Stomach (tissue), 9 donors: ENCODE data around the gene KCNK5. TPM values are rescaled to one million over a fixed set of nuclear protein-coding genes. Genes with fewer than 3 reads are reported as not detected.

Experiments
- DNase-seq, 2 donors: peaks; one replicate each; pipeline versions ENCODE4 v3.0.0 to v3.0.0-alpha.2; 2013 to 2019
- H3K27ac ChIP-seq, 5 donors: fragments of 200-600 bp in 4 of 5; sonication (generic) in 4 of 5; one replicate each; pipeline ENCODE4 v1.5.1; 2013 to 2019; ENCODE audit warnings: mild to moderate bottlenecking in 1 of 5, moderate library complexity in 1 of 5
- H3K27me3 ChIP-seq, 3 donors: fragments of 200-600 bp; sonication (generic); one replicate each; pipeline ENCODE4 v1.5.1; 2017 to 2019; ENCODE audit warnings: mixed run types in 1 of 3
- H3K36me3 ChIP-seq, 4 donors: fragments of 200-600 bp; sonication (generic); 1 replicate in 3 of 4; 2 replicates in 1 of 4; pipeline ENCODE4 v1.5.1; 2016 to 2019
- H3K4me1 ChIP-seq, 4 donors: fragments of 200-600 bp; sonication (generic); one replicate each; pipeline ENCODE4 v1.5.1; 2016 to 2019
- H3K4me3 ChIP-seq, 4 donors: fragments of 200-600 bp; sonication (generic) in 3 of 4; one replicate each; pipeline ENCODE4 v1.5.1; 2016 to 2019; ENCODE audit warnings: mild to moderate bottlenecking in 1 of 4
- H3K9me3 ChIP-seq, 4 donors: fragments of 200-600 bp; sonication (generic); one replicate each; pipeline ENCODE4 v1.5.1; 2016 to 2019
- EP300 ChIP-seq: sonication (generic); formaldehyde crosslinking; IDR thresholded peaks from one replicate; pipeline ENCODE4 v1.6.1; 2017; ENCODE audit warnings: antibody characterized with exemption
- POLR2A ChIP-seq, 4 donors: fragments of 450-650 bp; IDR thresholded peaks; one replicate each; pipeline ENCODE4 v1.6.1; 2016; ENCODE audit warnings: antibody characterized with exemption in 4 of 4, control low read depth in 2 of 4, mild to moderate bottlenecking in 1 of 4, moderate library complexity in 1 of 4
- POLR2AphosphoS5 ChIP-seq, 3 donors: sonication (generic); formaldehyde crosslinking; IDR thresholded peaks; one replicate each; pipeline ENCODE4 v1.6.1; 2016; ENCODE audit warnings: antibody characterized with exemption in 3 of 3
- WGBS, 5 donors: extraction: QIAGEN DNeasy Blood & Tissue Kit in 3 of 5; methylation state at CpG; one replicate each; pipeline versions ENCODE4 v1.1.5 to v1.1.7; 2013 to 2018; 5-methylcytosine and 5-hydroxymethylcytosine counted together
- intact Hi-C: fragments of 100-400 bp; cut with DNase I; formaldehyde crosslinking; loops from one replicate; pipeline ENCODE4 v1.15.1; 2023; ENCODE audit warnings: low total_unique reads
- polyA plus RNA-seq, 3 donors: library from polyadenylated mRNA; stranded (reverse); fragments of 200-250 nt; gene quantifications; one replicate each; pipeline ENCODE4 v1.2.3, GENCODE V29; 2013
- total RNA-seq, 5 donors: library from RNA; depleted of rRNA; stranded (reverse); fragments of >200 nt; gene quantifications; one replicate each; pipeline versions ENCODE4 v1.1.0 to v1.2.3, GENCODE V29; 2014 to 2016
- TF ChIP-seq, protein P1 (sequence below), 7 experiments: fragments of 450-650 bp in 4 of 7; fragments of 200-600 bp in 3 of 7; sonication (generic) in 3 of 7; IDR thresholded peaks; one replicate each; pipeline ENCODE4 v1.5.1; 2016 to 2019; ENCODE audit warnings: antibody characterized with exemption in 7 of 7, control low read depth in 2 of 7, mild to moderate bottlenecking in 1 of 7
- donor health status: healthy with polysubstance abuse.
- donor health status: Bipolar disorder and iron deficiency.
- donor health status: healthy.

KCNK5 gene
- total and polyA plus RNA-seq, 8 donors = 4.9 to 30.7 (median 10.3) TPM

DNA sequence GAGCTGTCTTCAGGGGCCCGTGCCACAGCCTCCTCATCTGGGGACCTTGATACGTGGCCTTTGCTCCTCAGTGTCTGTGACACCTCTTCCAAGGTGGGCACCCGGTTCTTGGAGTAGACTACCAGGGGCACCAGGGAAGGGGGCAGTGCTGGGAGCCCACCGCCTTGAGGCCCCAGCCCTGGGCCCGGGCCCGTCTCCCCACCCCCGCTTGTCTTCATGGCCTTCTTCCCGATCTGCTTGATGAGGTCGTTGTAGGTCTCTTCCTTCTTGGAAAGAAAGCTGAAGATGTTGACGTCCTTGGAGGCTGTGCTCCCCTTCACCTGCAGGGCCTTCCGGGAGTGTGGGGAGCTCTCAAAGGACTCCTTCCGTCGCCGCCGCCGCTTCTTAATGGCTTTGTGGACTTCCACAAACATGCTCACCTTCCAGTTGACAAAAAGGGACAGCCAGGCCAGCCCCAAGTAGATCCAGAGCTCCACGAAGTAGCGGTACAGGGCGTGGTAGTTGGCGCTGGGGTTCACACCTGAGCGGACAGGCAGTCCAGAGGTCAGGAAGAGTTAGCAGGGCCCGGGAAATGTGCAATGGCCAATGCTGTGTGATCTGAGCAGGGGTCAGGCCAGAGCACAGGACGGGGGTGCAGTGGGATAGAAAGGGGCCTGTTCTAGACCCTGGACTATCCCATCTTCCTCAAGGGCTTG is 37.9 kb downstream of the KCNK5 start:
- H3K27ac ChIP-seq = peak overlapping the region in 3 of 5 donors; percentile 8 to 78 (median 52)
- peaks cover 8 to 57% (median 36%) of the 10 kb centered on the region in 4 donors for H3K36me3 ChIP-seq
- no peaks in the 10 kb centered on the region for H3K27me3 ChIP-seq
- DNase-seq = no peak
- no peak overlapping the region for H3K4me3 ChIP-seq
- no peaks in the 10 kb centered on the region for H3K9me3 ChIP-seq
- no peak for TF ChIP-seq EP300
- TF ChIP-seq POLR2A (IDR thresholded peaks at IDR 0.05) = no peak
- H3K4me1 ChIP-seq = peaks cover 0 to 42% (median 34%) of the 10 kb centered on the region in 4 donors
- intact Hi-C loops = no loop called here
- 78 to 89% (median 86%) methylated on average over 16 to 23 of the region's 23 CpGs for WGBS, 5 donors

DNA sequence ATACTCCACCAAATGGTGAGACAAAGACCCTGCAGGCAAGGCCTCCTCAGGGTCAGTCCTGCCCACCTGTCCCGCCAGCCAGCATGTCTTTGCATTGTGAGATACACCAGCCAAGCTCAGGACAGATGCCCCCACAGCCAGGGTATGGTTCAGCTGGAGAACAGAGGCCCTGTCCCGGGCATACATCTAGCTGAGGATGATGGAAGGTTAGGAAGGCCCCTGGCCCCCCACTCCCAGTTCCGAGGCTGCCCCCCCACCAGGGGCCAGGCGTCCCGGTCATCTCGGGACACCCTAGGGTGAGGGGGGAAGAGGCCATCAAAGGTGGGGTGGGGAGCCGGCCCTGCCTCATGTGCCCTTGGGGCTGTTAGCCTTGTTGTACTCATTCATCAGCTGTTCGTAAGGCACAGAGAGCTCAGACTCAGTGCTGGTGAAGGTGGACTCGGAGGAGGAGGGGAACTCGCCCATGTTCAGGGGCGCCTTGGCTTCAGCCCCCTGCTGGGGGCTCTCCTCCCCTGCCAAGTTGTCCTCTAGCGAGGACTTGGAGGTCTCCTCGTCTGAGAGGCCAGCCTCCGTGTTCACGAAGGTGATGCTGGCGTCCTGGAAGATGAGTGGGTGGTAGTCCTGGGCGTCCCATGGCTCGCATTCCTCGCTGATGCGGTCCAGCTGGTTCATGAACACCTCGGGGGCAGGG is 38.6 kb downstream of the KCNK5 start:
- DNase-seq = no peak
- WGBS, 5 donors = 83 to 98% (median 89%) methylated on average over 9 to 21 of the region's 21 CpGs
- Histone ChIP-seq H3K36me3 (peaks cover 8 to 57% (median 35%) of the 10 kb centered on the region in 4 donors), H3K4me3 (no peak overlapping the region), H3K27ac (peak overlapping the region in 4 of 5 donors; percentile 4 to 78 (median 30)), H3K4me1 (peaks cover 0 to 43% (median 35%) of the 10 kb centered on the region in 4 donors), H3K9me3 (no peaks in the 10 kb centered on the region), H3K27me3 (no peaks in the 10 kb centered on the region)
- TF ChIP-seq POLR2A (IDR thresholded peaks at IDR 0.05) (no peak), EP300 (no peak), POLR2AphosphoS5 (IDR thresholded peaks at IDR 0.05) (no peak)
- intact Hi-C loops = no loop called here

DNA sequence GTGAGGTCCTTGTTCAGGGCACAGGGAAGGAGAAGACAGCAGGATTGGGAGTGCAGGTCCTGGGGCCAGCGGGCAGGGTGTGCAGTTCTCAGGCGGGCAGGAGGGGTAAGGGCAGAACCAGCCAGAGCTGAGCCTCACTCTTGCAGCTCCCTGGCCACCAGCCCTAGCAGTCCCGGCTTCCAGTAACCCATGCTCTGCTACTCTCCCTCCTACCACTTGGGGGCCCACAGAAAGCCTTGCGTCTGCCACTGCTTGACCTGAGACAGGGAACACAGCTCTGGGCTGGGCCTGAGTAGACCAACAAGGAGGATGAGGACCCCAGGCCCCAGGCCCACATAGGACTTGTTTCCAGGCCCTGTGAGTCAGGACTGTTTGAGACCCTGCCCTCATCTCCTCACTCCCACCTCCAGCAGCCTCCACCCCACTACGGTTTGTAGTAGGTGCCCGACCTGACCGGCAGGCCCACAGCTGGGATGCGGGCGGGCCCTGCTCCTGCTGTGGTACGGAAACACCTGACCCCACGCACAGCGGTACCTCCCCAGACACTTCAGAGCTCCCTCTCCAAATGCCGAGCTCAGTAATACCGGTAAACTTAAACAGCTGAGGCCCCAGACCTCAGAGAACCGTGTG is 39.2 kb downstream of the KCNK5 start:
- 41 to 59% (median 56%) methylated on average over 4 to 15 of the region's 15 CpGs for WGBS, 5 donors
- peaks cover 4 to 50% (median 29%) of the 10 kb centered on the region in 4 donors for H3K36me3 ChIP-seq
- intact Hi-C loops = no loop called here
- no peaks in the 10 kb centered on the region for H3K9me3 ChIP-seq
- no peak for TF ChIP-seq POLR2A (IDR thresholded peaks at IDR 0.05)
- TF ChIP-seq, protein P1, sequence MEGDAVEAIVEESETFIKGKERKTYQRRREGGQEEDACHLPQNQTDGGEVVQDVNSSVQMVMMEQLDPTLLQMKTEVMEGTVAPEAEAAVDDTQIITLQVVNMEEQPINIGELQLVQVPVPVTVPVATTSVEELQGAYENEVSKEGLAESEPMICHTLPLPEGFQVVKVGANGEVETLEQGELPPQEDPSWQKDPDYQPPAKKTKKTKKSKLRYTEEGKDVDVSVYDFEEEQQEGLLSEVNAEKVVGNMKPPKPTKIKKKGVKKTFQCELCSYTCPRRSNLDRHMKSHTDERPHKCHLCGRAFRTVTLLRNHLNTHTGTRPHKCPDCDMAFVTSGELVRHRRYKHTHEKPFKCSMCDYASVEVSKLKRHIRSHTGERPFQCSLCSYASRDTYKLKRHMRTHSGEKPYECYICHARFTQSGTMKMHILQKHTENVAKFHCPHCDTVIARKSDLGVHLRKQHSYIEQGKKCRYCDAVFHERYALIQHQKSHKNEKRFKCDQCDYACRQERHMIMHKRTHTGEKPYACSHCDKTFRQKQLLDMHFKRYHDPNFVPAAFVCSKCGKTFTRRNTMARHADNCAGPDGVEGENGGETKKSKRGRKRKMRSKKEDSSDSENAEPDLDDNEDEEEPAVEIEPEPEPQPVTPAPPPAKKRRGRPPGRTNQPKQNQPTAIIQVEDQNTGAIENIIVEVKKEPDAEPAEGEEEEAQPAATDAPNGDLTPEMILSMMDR (IDR thresholded peaks at IDR 0.05) = peak in 5 of 7 experiments; percentile 17 to 65 (median 53)
- TF ChIP-seq POLR2AphosphoS5 (IDR thresholded peaks at IDR 0.05) = no peak
- H3K4me1 ChIP-seq = peaks cover 0 to 49% (median 35%) of the 10 kb centered on the region in 4 donors
- peak overlapping the region in 4 of 5 donors; percentile 4 to 78 (median 30) for H3K27ac ChIP-seq
- peak; percentile 72 to 79 for DNase-seq
- no peak overlapping the region for H3K4me3 ChIP-seq
- H3K27me3 ChIP-seq = no peaks in the 10 kb centered on the region

DNA sequence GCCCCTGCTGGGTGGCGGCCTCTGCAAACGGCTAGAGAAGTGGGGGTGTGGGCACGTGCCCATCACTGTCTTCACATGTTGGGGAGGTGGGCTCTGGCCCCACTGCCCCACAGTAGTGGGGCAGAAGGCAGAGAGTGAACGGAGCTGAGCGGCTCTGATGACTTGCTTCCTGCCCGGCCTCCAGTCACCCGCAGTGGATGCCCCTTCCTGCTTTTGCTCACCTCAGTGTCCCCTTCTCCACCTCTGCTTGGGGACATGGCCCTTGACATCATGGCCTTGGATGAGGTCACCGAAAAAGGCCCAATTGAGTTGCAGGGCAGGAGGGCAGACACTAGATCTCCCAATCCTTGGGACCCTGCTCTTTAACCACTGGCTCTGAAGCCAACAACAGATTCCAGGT is 40.1 kb downstream of the KCNK5 start:
- Histone ChIP-seq H3K4me1 (peaks cover 0 to 51% (median 35%) of the 10 kb centered on the region in 4 donors), H3K9me3 (no peaks in the 10 kb centered on the region), H3K27me3 (no peaks in the 10 kb centered on the region), H3K27ac (peak overlapping the region in 4 of 5 donors; percentile 29 to 78 (median 60)), H3K36me3 (peaks cover 4 to 41% (median 20%) of the 10 kb centered on the region in 4 donors), H3K4me3 (no peak overlapping the region)
- WGBS, 5 donors = 71 to 86% (median 81%) methylated on average over 7 to 8 of the region's 8 CpGs
- intact Hi-C loops = no loop called here
- TF ChIP-seq, protein P1 (IDR thresholded peaks at IDR 0.05) = no peak
- no peak for TF ChIP-seq POLR2AphosphoS5 (IDR thresholded peaks at IDR 0.05)
- TF ChIP-seq EP300 = no peak
- TF ChIP-seq POLR2A (IDR thresholded peaks at IDR 0.05) = no peak
- no peak for DNase-seq

DNA sequence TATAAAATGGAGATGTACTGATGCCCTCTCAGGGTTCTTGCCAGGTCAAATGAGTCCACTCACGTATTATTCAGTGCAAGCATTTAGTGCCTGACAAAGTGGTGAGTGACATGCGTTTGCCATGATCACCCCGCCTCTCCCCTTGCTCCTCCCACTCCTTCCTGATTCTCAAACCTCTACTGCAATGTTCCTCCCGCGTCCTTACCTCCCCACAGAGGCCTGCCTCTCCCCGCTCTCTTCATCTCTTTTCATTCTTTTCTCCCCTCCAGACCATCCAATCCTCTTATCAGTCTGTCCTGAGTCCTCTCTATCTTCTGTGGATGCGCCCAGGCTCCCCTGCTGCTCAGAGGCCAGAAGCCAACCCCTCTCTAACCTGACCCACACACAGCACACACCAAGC is 40.7 kb downstream of the KCNK5 start:
- Histone ChIP-seq H3K27me3 (no peaks in the 10 kb centered on the region), H3K4me1 (peaks cover 0 to 51% (median 35%) of the 10 kb centered on the region in 4 donors), H3K9me3 (no peaks in the 10 kb centered on the region), H3K36me3 (peaks cover under 1 to 36% (median 15%) of the 10 kb centered on the region in 4 donors), H3K27ac (peak overlapping the region in 4 of 5 donors; percentile 29 to 78 (median 60)), H3K4me3 (no peak overlapping the region)
- TF ChIP-seq, protein P1 (IDR thresholded peaks at IDR 0.05) = no peak
- no peak for TF ChIP-seq POLR2AphosphoS5 (IDR thresholded peaks at IDR 0.05)
- no peak for TF ChIP-seq EP300
- no peak for TF ChIP-seq POLR2A (IDR thresholded peaks at IDR 0.05)
- 60 to 73% (median 62%) methylated on average over 7 of the region's 7 CpGs for WGBS, 5 donors
- intact Hi-C loops = no loop called here
- DNase-seq = no peak
